ENCODE data around the gene PRKN. TPM values are rescaled to one million over a fixed set of nuclear protein-coding genes. Genes with fewer than 3 reads are reported as not detected.

The PRKN gene
- total and polyA plus RNA-seq, 2 donors (not counting 1 experiment from before 2014, with no cell fraction given): 0.43 to 4.6 TPM

DNA sequence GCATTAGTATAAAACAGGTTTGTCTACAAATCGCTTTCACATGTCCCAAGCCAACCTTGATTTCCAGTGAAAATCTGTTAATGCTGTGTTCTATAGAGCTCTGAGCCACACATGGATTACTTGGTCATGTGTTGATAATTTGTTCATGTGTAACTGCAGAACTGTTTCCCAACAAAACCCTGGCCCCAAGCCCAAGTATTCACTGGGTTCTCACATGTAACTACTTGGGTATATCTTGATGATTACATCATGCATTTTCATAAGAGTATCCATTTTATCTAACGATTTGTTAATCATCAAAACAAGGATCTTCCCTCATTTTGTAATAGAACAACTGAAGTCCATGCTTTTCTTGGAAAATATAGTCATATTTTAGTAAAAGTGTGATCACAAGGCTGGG is 657.6 kb downstream of the PRKN start:
- H3K4me2 ChIP-seq (ENCODE audit: extremely low read depth, insufficient read depth, low read length): no peak overlapping the region
- no peak for TF ChIP-seq EZH2 (IDR thresholded peaks at IDR 0.05; ENCODE audit: low read length, missing control alignments)
- no peak for TF ChIP-seq CTCF (conservative IDR thresholded peaks at IDR 0.05 in 1 of 2, IDR thresholded peaks at IDR 0.05 in 1 of 2; ENCODE audit: low read depth in 1 of 2, low read length in 2 of 2)
- no peaks in the 10 kb centered on the region for H4K20me1 ChIP-seq (ENCODE audit: control insufficient read depth, extremely low read depth, insufficient read depth, low read length)
- H2AFZ ChIP-seq (ENCODE audit: low read length): no peak overlapping the region
- H3K27ac ChIP-seq (ENCODE audit: insufficient read depth, low read length): no peak overlapping the region
- no peak overlapping the region for H3K4me3 ChIP-seq (replicated peaks in 1 of 4; ENCODE audit: control extremely low read depth in 1 of 4, insufficient read depth in 1 of 4, low read depth in 3 of 4, low read length in 4 of 4)
- no peaks in the 10 kb centered on the region for H3K36me3 ChIP-seq (ENCODE audit: control insufficient read depth, insufficient read depth, low read length)
- no peaks in the 10 kb centered on the region for H3K4me1 ChIP-seq (ENCODE audit: control insufficient read depth, extremely low read depth, insufficient read depth, low read length)
- no peak overlapping the region for H3K9ac ChIP-seq (ENCODE audit: insufficient read depth, low read length)
- H3K9me3 ChIP-seq (ENCODE audit: control insufficient read depth, insufficient read depth, low read depth, low read length): no peaks in the 10 kb centered on the region
- H3K79me2 ChIP-seq (ENCODE audit: control insufficient read depth, insufficient read depth, low read length): no peaks in the 10 kb centered on the region
- DNase-seq (ENCODE audit: low read depth in 2 of 2): peak; percentile 1 to 38
- no peaks in the 10 kb centered on the region for H3K27me3 ChIP-seq (ENCODE audit: control insufficient read depth, insufficient read depth, low read length)

DNA sequence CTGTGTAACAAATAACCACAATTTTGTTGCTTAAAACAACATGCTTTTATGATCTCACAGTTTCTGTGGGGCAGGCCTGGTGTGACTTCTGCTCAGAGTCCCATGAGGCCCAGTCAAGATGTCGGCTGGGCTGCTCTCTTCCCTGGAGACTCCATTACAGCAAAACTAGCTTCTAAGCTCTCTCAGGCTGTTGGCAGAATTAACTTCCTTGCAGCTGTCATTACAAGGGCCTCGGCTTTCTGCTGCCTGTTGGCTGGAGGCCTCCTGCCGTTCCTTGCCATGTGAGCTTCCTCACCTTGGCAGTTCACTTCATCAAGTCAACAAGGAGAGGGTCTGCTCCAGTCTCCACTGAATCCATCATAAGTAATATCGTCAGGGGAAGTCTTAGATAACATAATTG is 659.2 kb downstream of the PRKN start:
- Histone ChIP-seq H3K79me2 (ENCODE audit: control insufficient read depth, insufficient read depth, low read length) (no peaks in the 10 kb centered on the region), H3K4me2 (ENCODE audit: extremely low read depth, insufficient read depth, low read length) (no peak overlapping the region), H3K4me1 (ENCODE audit: control insufficient read depth, extremely low read depth, insufficient read depth, low read length) (no peaks in the 10 kb centered on the region), H3K9me3 (ENCODE audit: control insufficient read depth, insufficient read depth, low read depth, low read length) (no peaks in the 10 kb centered on the region), H3K36me3 (ENCODE audit: control insufficient read depth, insufficient read depth, low read length) (no peaks in the 10 kb centered on the region), H3K4me3 (replicated peaks in 1 of 4; ENCODE audit: control extremely low read depth in 1 of 4, insufficient read depth in 1 of 4, low read depth in 3 of 4, low read length in 4 of 4) (no peak overlapping the region), H4K20me1 (ENCODE audit: control insufficient read depth, extremely low read depth, insufficient read depth, low read length) (no peaks in the 10 kb centered on the region), H3K27me3 (ENCODE audit: control insufficient read depth, insufficient read depth, low read length) (no peaks in the 10 kb centered on the region), H2AFZ (ENCODE audit: low read length) (no peak overlapping the region), H3K27ac (ENCODE audit: insufficient read depth, low read length) (no peak overlapping the region), H3K9ac (ENCODE audit: insufficient read depth, low read length) (no peak overlapping the region)
- TF ChIP-seq CTCF (conservative IDR thresholded peaks at IDR 0.05 in 1 of 2, IDR thresholded peaks at IDR 0.05 in 1 of 2; ENCODE audit: low read depth in 1 of 2, low read length in 2 of 2) (no peak), EZH2 (IDR thresholded peaks at IDR 0.05; ENCODE audit: low read length, missing control alignments) (no peak)
- no peak for DNase-seq (ENCODE audit: low read depth in 2 of 2)

GRCh38 chr6:162063666-162064065 is 663.9 kb downstream of the PRKN start:
- Histone ChIP-seq H3K4me3 (replicated peaks in 1 of 4; ENCODE audit: control extremely low read depth in 1 of 4, insufficient read depth in 1 of 4, low read depth in 3 of 4, low read length in 4 of 4) (no peak overlapping the region), H3K36me3 (ENCODE audit: control insufficient read depth, insufficient read depth, low read length) (no peaks in the 10 kb centered on the region), H3K9me3 (ENCODE audit: control insufficient read depth, insufficient read depth, low read depth, low read length) (no peaks in the 10 kb centered on the region), H3K4me2 (ENCODE audit: extremely low read depth, insufficient read depth, low read length) (no peak overlapping the region), H3K79me2 (ENCODE audit: control insufficient read depth, insufficient read depth, low read length) (no peaks in the 10 kb centered on the region), H3K27ac (ENCODE audit: insufficient read depth, low read length) (no peak overlapping the region), H3K27me3 (ENCODE audit: control insufficient read depth, insufficient read depth, low read length) (no peaks in the 10 kb centered on the region), H4K20me1 (ENCODE audit: control insufficient read depth, extremely low read depth, insufficient read depth, low read length) (no peaks in the 10 kb centered on the region), H2AFZ (ENCODE audit: low read length) (no peak overlapping the region), H3K9ac (ENCODE audit: insufficient read depth, low read length) (no peak overlapping the region), H3K4me1 (ENCODE audit: control insufficient read depth, extremely low read depth, insufficient read depth, low read length) (no peaks in the 10 kb centered on the region)
- no peak for TF ChIP-seq EZH2 (IDR thresholded peaks at IDR 0.05; ENCODE audit: low read length, missing control alignments)
- TF ChIP-seq CTCF (conservative IDR thresholded peaks at IDR 0.05 in 1 of 2, IDR thresholded peaks at IDR 0.05 in 1 of 2; ENCODE audit: low read depth in 1 of 2, low read length in 2 of 2): no peak
- peak in 1 of 2 donors; percentile 15 for DNase-seq (ENCODE audit: low read depth in 2 of 2)

Data from fibroblast of lung (primary cell).